B cell (primary cell): Measurements from ENCODE around the gene IGFN1. TPM values are rescaled to one million over a fixed set of nuclear protein-coding genes. Genes with fewer than 3 reads are reported as not detected.

ENCODE experiments used
- ATAC-seq: fragments of 200-7000 bp; cut with Tn5 transposase; one replicate; pipeline ENCODE4 v1.10.0; 2021; ENCODE audit warnings: low read depth, mild to moderate bottlenecking, moderate number of reproducible peaks, moderate library complexity
- CTCF ChIA-PET: fragments of 350-600 bp; sonication (Branson Sonifier 250); formaldehyde crosslinking; loops from one replicate; lab custom pipeline; 2021; ENCODE audit warnings: antibody characterized with exemption, inconsistent platforms; lab: Charles Lee
- POLR2A ChIA-PET: fragments of 350-600 bp; sonication (Branson Sonifier 250); formaldehyde crosslinking; loops from one replicate; lab custom pipeline; 2021; ENCODE audit warnings: antibody characterized with exemption; lab: Charles Lee
- DNase-seq: peaks from one replicate; pipeline ENCODE4 v3.0.0; 2013
- H2AFZ ChIP-seq: 2 replicates; pipeline ENCODE4 v1.6.1; 2012; ENCODE audit warnings: mild to moderate bottlenecking, low read depth, low read length; ENCODE audit not compliant: insufficient read depth, poor library complexity, severe bottlenecking
- H3K27ac ChIP-seq, 2 donors: 1 replicate in 1 of 2; 2 replicates in 1 of 2; pipeline ENCODE4 v1.5.1; 2012 to 2013; ENCODE audit warnings: low read length in 2 of 2, mild to moderate bottlenecking in 2 of 2, moderate library complexity in 1 of 2
- H3K27me3 ChIP-seq, 4 experiments: fragments of 200-600 bp in 1 of 4; sonication (generic) in 1 of 4; replicated peaks in 1 of 4; 1 replicate in 2 of 4; 2 replicates in 2 of 4; pipeline versions ENCODE4 v1.6.1 to v1.7.0; 2013 to 2016; ENCODE audit warnings: low read length in 3 of 4, mild to moderate bottlenecking in 2 of 4, mixed read lengths in 1 of 4, moderate library complexity in 1 of 4; ENCODE audit not compliant: insufficient read depth in 4 of 4, control insufficient read depth in 3 of 4; ENCODE audit errors: control extremely low read depth in 1 of 4
- H3K36me3 ChIP-seq, 2 experiments: replicated peaks in 1 of 2; 1 replicate in 1 of 2; 2 replicates in 1 of 2; pipeline versions ENCODE4 v1.6.1 to v1.7.1; 2013; ENCODE audit warnings: low read length in 1 of 2; ENCODE audit not compliant: insufficient read depth in 2 of 2, control insufficient read depth in 1 of 2; ENCODE audit errors: control extremely low read depth in 1 of 2, extremely low read depth in 1 of 2
- H3K4me1 ChIP-seq, 2 donors: fragments of 200-600 bp in 1 of 2; sonication (generic) in 1 of 2; 1 replicate in 1 of 2; 2 replicates in 1 of 2; pipeline versions ENCODE4 v1.5.1 to v1.6.1; 2013 to 2017; ENCODE audit warnings: low read length in 2 of 2; ENCODE audit not compliant: control insufficient read depth in 2 of 2, insufficient read depth in 2 of 2
- H3K4me2 ChIP-seq: replicated peaks from 2 replicates; pipeline ENCODE3; 2012; ENCODE audit warnings: mild to moderate bottlenecking, low read depth, low read length; ENCODE audit not compliant: poor library complexity, severe bottlenecking
- H3K4me3 ChIP-seq, 5 experiments: fragments of 200-600 bp in 1 of 5; sonication (generic) in 1 of 5; 1 replicate in 3 of 5; 2 replicates in 2 of 5; pipeline versions ENCODE4 v1.5.1 to v1.7.0; 2011 to 2016; ENCODE audit warnings: low read length in 4 of 5, mild to moderate bottlenecking in 4 of 5, low read depth in 2 of 5, control low read depth in 1 of 5, moderate library complexity in 1 of 5; ENCODE audit not compliant: insufficient read depth in 1 of 5; ENCODE audit errors: control extremely low read depth in 1 of 5, extremely low read depth in 1 of 5
- H3K79me2 ChIP-seq: fragments of 200-600 bp; sonication (generic); one replicate; pipeline ENCODE4 v1.6.0; 2016; ENCODE audit warnings: low read length; ENCODE audit not compliant: control insufficient read depth, insufficient read depth
- H3K9ac ChIP-seq: fragments of 200-600 bp; sonication (generic); 2 replicates; pipeline ENCODE4 v1.6.1; 2017; ENCODE audit warnings: mild to moderate bottlenecking, low read length, moderate library complexity
- H3K9me3 ChIP-seq, 3 donors: one replicate each; pipeline versions ENCODE4 v1.6.1 to v1.7.1; 2013; ENCODE audit warnings: low read length in 2 of 3; ENCODE audit not compliant: control insufficient read depth in 2 of 3, insufficient read depth in 1 of 3; ENCODE audit errors: control extremely low read depth in 1 of 3
- H4K20me1 ChIP-seq: 2 replicates; pipeline ENCODE4 v1.6.0; 2012; ENCODE audit warnings: mild to moderate bottlenecking, low read length; ENCODE audit not compliant: insufficient read depth, control insufficient read depth, poor library complexity, severe bottlenecking
- H3K27ac Mint-ChIP-seq: one replicate; pipeline ENCODE4 v1.8.0; 2021; ENCODE audit warnings: mixed read lengths
- H3K27me3 Mint-ChIP-seq: one replicate; pipeline ENCODE4 v1.8.0; 2021; ENCODE audit warnings: mixed read lengths
- H3K4me1 Mint-ChIP-seq: one replicate; pipeline ENCODE4 v1.8.0; 2021; ENCODE audit warnings: mixed read lengths
- H3K4me3 Mint-ChIP-seq: one replicate; pipeline ENCODE4 v1.8.0; 2021; ENCODE audit warnings: mixed read lengths
- H3K9me3 Mint-ChIP-seq: one replicate; pipeline ENCODE4 v1.8.0; 2022; ENCODE audit warnings: mixed read lengths; ENCODE audit not compliant: insufficient read depth
- CTCF ChIP-seq: fragments of 200-600 bp; IDR thresholded peaks from one replicate; pipeline ENCODE4 v1.8.0; 2022; ENCODE audit warnings: antibody characterized with exemption, mild to moderate bottlenecking
- EZH2 ChIP-seq: IDR thresholded peaks from 2 replicates; pipeline ENCODE4 v1.6.1; 2012; ENCODE audit warnings: borderline replicate concordance, low read depth, mild to moderate bottlenecking, moderate library complexity, low read length; ENCODE audit not compliant: insufficient read depth, poor library complexity, severe bottlenecking
- WGBS: methylation state at CpG from one replicate; pipeline ENCODE4 v1.1.5; 2013; ENCODE audit warnings: missing lambda C conversion rate; ENCODE audit not compliant: insufficient coverage; 5-methylcytosine and 5-hydroxymethylcytosine counted together
- intact Hi-C: fragments of 100-400 bp; cut with micrococcal nuclease; formaldehyde crosslinking; loops from one replicate; pipeline ENCODE4 v1.10.0; 2022
- polyA plus RNA-seq: library from polyadenylated mRNA; depleted of rRNA; stranded (reverse); fragments of >200 nt; gene quantifications from 2 replicates; pipeline ENCODE4 v1.2.3, GENCODE V29; 2012
- total RNA-seq, 2 donors: library from RNA; stranded (reverse); fragments of 120-200 nt in 1 of 2; gene quantifications; 1 replicate in 1 of 2; 2 replicates in 1 of 2; pipeline versions ENCODE4 v1.2.3 to v1.2.4, GENCODE V29; 2013 to 2022

Gene IGFN1
- total and polyA plus RNA-seq, 2 donors (not counting 1 experiment from before 2014, with no cell fraction given), result not detected

DNA sequence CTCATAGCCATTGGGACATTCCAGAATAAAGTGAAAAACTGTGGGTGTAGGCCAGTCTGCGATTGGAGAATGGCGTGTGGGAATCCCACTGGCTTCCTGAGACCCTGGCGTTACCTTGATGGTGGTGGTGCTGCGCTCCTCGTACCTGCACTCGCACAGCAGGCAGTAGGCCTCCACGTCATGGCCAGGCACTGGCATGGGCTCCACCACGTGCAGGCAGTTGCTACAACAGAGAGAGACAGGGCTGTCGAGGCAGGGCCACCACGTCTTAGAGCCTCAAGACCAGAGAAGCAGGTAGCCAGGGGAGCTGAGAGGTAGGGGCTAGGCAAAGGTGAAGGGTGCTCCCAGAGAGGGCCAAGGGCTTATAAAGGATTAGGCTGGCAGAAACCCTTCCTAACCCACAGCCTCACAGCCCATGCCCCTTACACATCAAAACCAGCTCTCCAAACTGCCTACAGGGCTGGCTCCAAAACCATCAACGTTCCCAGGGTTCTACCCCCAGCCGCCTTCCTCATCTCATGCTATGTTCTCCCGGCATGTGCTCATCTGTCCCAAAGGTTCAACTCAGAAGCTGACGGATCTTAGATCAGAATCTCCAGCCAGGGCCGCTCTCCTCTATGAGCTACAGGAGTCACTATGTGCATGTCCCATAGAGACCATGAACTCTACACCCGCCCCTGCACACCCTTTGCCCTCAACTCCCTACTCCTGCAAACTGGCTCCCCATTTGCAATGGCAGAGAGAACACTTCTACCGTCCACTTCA lies 43.8 kb upstream of the IGFN1 start:
- Histone ChIP-seq H3K9me3 (no peaks in the 10 kb centered on the region), H3K27ac (no peak overlapping the region), H3K4me3 (no peak overlapping the region), H3K4me1 (no peaks in the 10 kb centered on the region), H3K4me2 (no peak overlapping the region), H3K79me2 (no peaks in the 10 kb centered on the region), H4K20me1 (no peaks in the 10 kb centered on the region), H3K9ac (no peak overlapping the region), H3K36me3 (peaks cover 0 to 72% of the 10 kb centered on the region in 2 experiments), H2AFZ (no peak overlapping the region), H3K27me3 (no peaks in the 10 kb centered on the region)
- CTCF ChIA-PET, result no interaction called here
- POLR2A ChIA-PET, result no interaction called here
- WGBS, result 96% methylated on average over 16 of the region's 17 CpGs
- Mint-ChIP-seq H3K9me3 (no peaks in the 10 kb centered on the region), H3K27ac (no peak overlapping the region), H3K4me1 (peaks cover under 1% of the 10 kb centered on the region), H3K27me3 (no peaks in the 10 kb centered on the region), H3K4me3 (no peak overlapping the region)
- ATAC-seq, result no peak
- TF ChIP-seq CTCF (no peak), EZH2 (no peak)
- intact Hi-C loops, result no loop called here
- no peak for DNase-seq

DNA sequence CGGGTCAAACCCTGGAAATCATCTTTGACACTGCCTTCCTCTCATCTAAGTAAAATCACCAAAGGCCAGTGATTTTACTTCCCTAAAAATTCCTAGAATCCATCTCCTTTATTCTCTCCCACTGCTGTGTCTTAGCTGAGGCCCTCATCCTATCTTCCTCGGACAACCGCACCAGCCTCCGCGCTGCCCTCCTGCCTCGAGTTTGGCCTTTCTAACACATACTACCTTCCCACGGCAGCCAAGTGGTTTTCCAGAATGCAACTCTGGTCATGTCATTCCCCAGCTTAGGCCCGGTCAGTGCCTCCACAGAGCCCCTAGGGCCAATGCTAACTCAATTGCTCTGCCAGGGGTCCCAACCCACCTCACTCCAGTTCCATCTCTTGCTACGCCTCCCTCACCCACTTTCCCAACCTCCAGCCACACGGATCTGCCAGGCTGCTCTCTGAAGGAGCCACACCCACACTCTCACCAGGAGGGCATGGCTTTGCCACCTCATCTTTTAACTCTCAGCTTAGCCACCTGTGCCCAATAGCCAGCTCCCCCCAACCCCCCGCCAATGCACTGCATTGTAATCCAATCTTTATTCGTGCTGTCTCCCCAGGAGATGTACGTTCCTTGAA lies 43.1 kb upstream of the IGFN1 start:
- Mint-ChIP-seq H3K27me3 (no peaks in the 10 kb centered on the region), H3K27ac (no peak overlapping the region), H3K4me3 (no peak overlapping the region), H3K9me3 (no peaks in the 10 kb centered on the region), H3K4me1 (peaks cover 3% of the 10 kb centered on the region)
- WGBS, result 95% methylated on average over 12 of the region's 13 CpGs
- no peak overlapping the region for H3K4me2 ChIP-seq
- TF ChIP-seq CTCF, result no peak
- TF ChIP-seq EZH2, result no peak
- H2AFZ ChIP-seq, result no peak overlapping the region
- POLR2A ChIA-PET, result no interaction called here
- no peak overlapping the region for H3K9ac ChIP-seq
- H3K4me3 ChIP-seq, result no peak overlapping the region
- H3K36me3 ChIP-seq, result peaks cover 0 to 68% of the 10 kb centered on the region in 2 experiments
- DNase-seq (no peak), ATAC-seq (no peak)
- H3K27me3 ChIP-seq, result no peaks in the 10 kb centered on the region
- no peaks in the 10 kb centered on the region for H3K4me1 ChIP-seq
- no peaks in the 10 kb centered on the region for H3K79me2 ChIP-seq
- CTCF ChIA-PET, result interaction anchor here (1.6 kb wide), 1 partner anchor 76 kb away, joined by 4 read pairs; no protein-coding TSS in a partner anchor
- intact Hi-C loops, result loop anchor here (2.0 kb wide), 1 partner anchor 75 kb away; no protein-coding TSS in a partner anchor
- H3K27ac ChIP-seq, result no peak overlapping the region
- H4K20me1 ChIP-seq, result no peaks in the 10 kb centered on the region
- no peaks in the 10 kb centered on the region for H3K9me3 ChIP-seq
